Bronchial epithelial cell (primary cell): ENCODE measurements around the gene CALHM4. TPM values are rescaled to one million over a fixed set of nuclear protein-coding genes. Genes with fewer than 3 reads are reported as not detected.

ENCODE experiments used
- DNase-seq: peaks from one replicate; pipeline ENCODE4 v3.0.0-alpha.2; 2010; ENCODE audit warnings: low read depth
- FAIRE-seq: peaks from 2 replicates; lab custom pipeline; 2011; peaks lifted over from hg19 to GRCh38; lab: Jason Lieb, UNC
- H3K27me3 ChIP-seq: 2 replicates; pipeline ENCODE4 v1.5.1; 2011; ENCODE audit warnings: low read length; ENCODE audit not compliant: control insufficient read depth, insufficient read depth
- H3K36me3 ChIP-seq: 2 replicates; pipeline ENCODE4 v1.5.1; 2011; ENCODE audit warnings: low read length; ENCODE audit not compliant: control insufficient read depth, insufficient read depth
- H3K4me3 ChIP-seq: 2 replicates; pipeline ENCODE4 v1.5.1; 2011; ENCODE audit warnings: mild to moderate bottlenecking, low read depth, low read length, control low read depth
- CTCF ChIP-seq: IDR thresholded peaks from 2 replicates; pipeline ENCODE4 v1.5.1; 2011; ENCODE audit warnings: mild to moderate bottlenecking, moderate library complexity, low read length, control low read depth, inconsistent platforms; ENCODE audit not compliant: insufficient read depth, severe bottlenecking
- total RNA-seq: library from RNA; depleted of rRNA; stranded (reverse); fragments of >200 nt; gene quantifications from 2 replicates; pipeline ENCODE4 v1.2.1, GENCODE V29; 2014

The CALHM4 gene
- total RNA-seq, 1 donor from 2014 or later = under 0.01 TPM

- Histone ChIP-seq H3K27me3 (no peaks in the 10 kb centered on the region), H3K36me3 (no peaks in the 10 kb centered on the region), H3K4me3 (no peak overlapping the region)
- TF ChIP-seq CTCF = peak; percentile 74
- DNase-seq (peak; percentile 68), FAIRE-seq (no peak)
Observed at GRCh38 chr6:116561377-116562018, 7.9 kb downstream of the CALHM4 start.

GRCh38 chr6:116562019-116562403, 8.5 kb downstream of the CALHM4 start:
- no peaks in the 10 kb centered on the region for H3K36me3 ChIP-seq
- H3K4me3 ChIP-seq = no peak overlapping the region
- TF ChIP-seq CTCF = no peak
- no peaks in the 10 kb centered on the region for H3K27me3 ChIP-seq
- DNase-seq (no peak), FAIRE-seq (no peak)

- FAIRE-seq (no peak), DNase-seq (no peak)
- Histone ChIP-seq H3K27me3 (no peaks in the 10 kb centered on the region), H3K4me3 (no peak overlapping the region), H3K36me3 (no peaks in the 10 kb centered on the region)
- TF ChIP-seq CTCF = no peak
Observed at GRCh38 chr6:116562614-116563013, 9.1 kb downstream of the CALHM4 start.

GRCh38 chr6:116563830-116564229, 10.3 kb downstream of the CALHM4 start:
- TF ChIP-seq CTCF = no peak
- DNase-seq (no peak), FAIRE-seq (no peak)
- H3K27me3 ChIP-seq = no peaks in the 10 kb centered on the region
- no peak overlapping the region for H3K4me3 ChIP-seq
- no peaks in the 10 kb centered on the region for H3K36me3 ChIP-seq

- TF ChIP-seq CTCF = no peak
Observed at GRCh38 chr6:116564311-116564710, 10.8 kb downstream of the CALHM4 start.

More at GRCh38 chr6:116564311-116564710, 10.8 kb downstream of the CALHM4 start:
- no peaks in the 10 kb centered on the region for H3K36me3 ChIP-seq
- H3K4me3 ChIP-seq = no peak overlapping the region
- FAIRE-seq (no peak), DNase-seq (no peak)
- no peaks in the 10 kb centered on the region for H3K27me3 ChIP-seq
